GM12865 (cell line): ENCODE measurements around the gene DEDD.

ENCODE experiments used
- DNase-seq: peaks from one replicate; pipeline ENCODE4 v3.0.0; 2010; ENCODE audit warnings: low read depth
- H3K4me3 ChIP-seq: 2 replicates; pipeline ENCODE4 v1.5.1; 2011; ENCODE audit warnings: mild to moderate bottlenecking, low read depth, low read length, control low read depth
- CTCF ChIP-seq: IDR thresholded peaks from 2 replicates; pipeline ENCODE4 v1.5.1; 2011; ENCODE audit warnings: low read length, control low read depth, low read depth, inconsistent platforms; ENCODE audit not compliant: insufficient read depth; ENCODE audit errors: missing control alignments

Gene DEDD

GRCh38 chr1:161139766-161140165 is 7.3 kb upstream of the DEDD start:
- peak; percentile 52 for DNase-seq
- no peak overlapping the region for H3K4me3 ChIP-seq
- peak; percentile 23 for TF ChIP-seq CTCF

GRCh38 chr1:161138431-161138830 is 6.0 kb upstream of the DEDD start:
- DNase-seq: no peak
- no peak for TF ChIP-seq CTCF

GRCh38 chr1:161137881-161138280 is 5.4 kb upstream of the DEDD start:
- DNase-seq: no peak
- no peak for TF ChIP-seq CTCF
- no peak overlapping the region for H3K4me3 ChIP-seq

More at GRCh38 chr1:161138431-161138830, 6.0 kb upstream of the DEDD start:
- H3K4me3 ChIP-seq: no peak overlapping the region

- peak overlapping the region; percentile 100 for H3K4me3 ChIP-seq
- DNase-seq: no peak
- TF ChIP-seq CTCF: no peak
These were observed 813 bp upstream of the DEDD start for GRCh38 chr1:161133220-161133740.

- DNase-seq: peak; percentile 20
- peak overlapping the region; percentile 100 for H3K4me3 ChIP-seq
- TF ChIP-seq CTCF: no peak
These were observed 701 bp downstream of the DEDD start for GRCh38 chr1:161131523-161132409.

- H3K4me3 ChIP-seq: no peak overlapping the region
- TF ChIP-seq CTCF: no peak
- DNase-seq: no peak
These were observed 2.2 kb downstream of the DEDD start for GRCh38 chr1:161130266-161130665.
